IMR-90 (cell line): ENCODE measurements around the gene KXD1. TPM values are rescaled to one million over a fixed set of nuclear protein-coding genes. Genes with fewer than 3 reads are reported as not detected.

Experiments used
- ATAC-seq: fragments of 200-7000 bp; cut with Tn5 transposase; 2 replicates; pipeline ENCODE4 v1.9.1; 2020; ENCODE audit warnings: low read depth, mild to moderate bottlenecking, moderate library complexity
- BruUV-seq: library from RNA; stranded (reverse); fragments of 400-500 nt; replicated peaks from 2 replicates; lab custom pipeline; 2021; lab: Mats Ljungman, UMichigan
- CTCF ChIA-PET: fragments of 300-600 bp; formaldehyde crosslinking; extraction: SDS; loops from one replicate; lab custom pipeline; 2021; ENCODE audit warnings: antibody characterized with exemption; lab: Yijun Ruan, JAX
- POLR2A ChIA-PET: fragments of 300-600 bp; sonication (Branson Sonifier 250); formaldehyde crosslinking; loops from one replicate; lab custom pipeline; 2022; ENCODE audit warnings: antibody characterized with exemption; ENCODE audit not compliant: unreplicated experiment; lab: Charles Lee
- DNase-seq: peaks from one replicate; pipeline ENCODE4 v3.0.0; 2013
- H2AFZ ChIP-seq: replicated peaks from 2 replicates; pipeline ENCODE3; 2013; ENCODE audit warnings: low read length, mild to moderate bottlenecking; ENCODE audit not compliant: poor library complexity
- H2AK5ac ChIP-seq: 2 replicates; pipeline ENCODE4 v1.6.1; 2013; ENCODE audit warnings: low read depth, low read length, inconsistent platforms
- H2AK9ac ChIP-seq: replicated peaks from 2 replicates; pipeline ENCODE3; 2013; ENCODE audit warnings: mild to moderate bottlenecking, low read depth, low read length, moderate library complexity; ENCODE audit not compliant: poor library complexity
- H2BK120ac ChIP-seq: 2 replicates; pipeline ENCODE4 v1.6.1; 2013; ENCODE audit warnings: low read depth, low read length, inconsistent platforms
- H2BK15ac ChIP-seq: 3 replicates; pipeline ENCODE4 v1.6.1; 2013; ENCODE audit warnings: low read depth, low read length, inconsistent platforms
- H2BK20ac ChIP-seq: 2 replicates; pipeline ENCODE4 v1.6.1; 2013; ENCODE audit warnings: low read depth, mild to moderate bottlenecking, inconsistent platforms, low read length, moderate library complexity
- H2BK5ac ChIP-seq: 2 replicates; pipeline ENCODE4 v1.6.1; 2013; ENCODE audit warnings: mild to moderate bottlenecking, low read depth, low read length, inconsistent platforms; ENCODE audit not compliant: poor library complexity, severe bottlenecking
- H3K14ac ChIP-seq: replicated peaks from 2 replicates; pipeline ENCODE4 v1.6.1; 2013; ENCODE audit warnings: low read depth, low read length, inconsistent platforms
- H3K18ac ChIP-seq: 2 replicates; pipeline ENCODE4 v1.6.1; 2013; ENCODE audit warnings: low read depth, low read length, control low read depth
- H3K23ac ChIP-seq: 2 replicates; pipeline ENCODE4 v1.6.1; 2013; ENCODE audit warnings: low read depth, low read length, inconsistent platforms
- H3K27ac ChIP-seq: 2 replicates; pipeline ENCODE4 v1.5.1; 2013; ENCODE audit warnings: mild to moderate bottlenecking, control low read depth, low read length; ENCODE audit not compliant: insufficient read depth
- H3K27me3 ChIP-seq: 2 replicates; pipeline ENCODE4 v1.6.1; 2013; ENCODE audit warnings: low read length; ENCODE audit not compliant: control insufficient read depth, insufficient read depth
- H3K36me3 ChIP-seq: 2 replicates; pipeline ENCODE4 v1.6.1; 2013; ENCODE audit warnings: low read length, mixed read lengths; ENCODE audit not compliant: control insufficient read depth, insufficient read depth
- H3K4ac ChIP-seq: 2 replicates; pipeline ENCODE4 v1.6.1; 2013; ENCODE audit warnings: low read depth, low read length, inconsistent platforms
- H3K4me1 ChIP-seq: 2 replicates; pipeline ENCODE4 v1.6.1; 2013; ENCODE audit warnings: low read length, mixed read lengths; ENCODE audit not compliant: control insufficient read depth, insufficient read depth
- H3K4me2 ChIP-seq: 2 replicates; pipeline ENCODE4 v1.6.1; 2013; ENCODE audit warnings: low read depth, mild to moderate bottlenecking, control low read depth, low read length, moderate library complexity
- H3K4me3 ChIP-seq: 2 replicates; pipeline ENCODE4 v1.5.1; 2013; ENCODE audit warnings: low read depth, mild to moderate bottlenecking, control low read depth, low read length, moderate library complexity; ENCODE audit not compliant: insufficient read depth
- H3K56ac ChIP-seq: 2 replicates; pipeline ENCODE4 v1.6.1; 2013; ENCODE audit warnings: low read length, inconsistent platforms; ENCODE audit not compliant: insufficient read depth; ENCODE audit errors: extremely low read depth
- H3K79me1 ChIP-seq, 2 experiments: 2 replicates each; pipeline ENCODE4 v1.6.1; 2013; ENCODE audit warnings: low read length in 2 of 2, inconsistent platforms in 1 of 2, low read depth in 1 of 2
- H3K9ac ChIP-seq: 2 replicates; pipeline ENCODE4 v1.6.1; 2013; ENCODE audit warnings: low read depth, low read length, control low read depth
- H3K9me1 ChIP-seq: 2 replicates; pipeline ENCODE4 v1.6.1; 2013; ENCODE audit warnings: low read length, inconsistent platforms; ENCODE audit not compliant: insufficient read depth
- H3K9me3 ChIP-seq: 2 replicates; pipeline ENCODE4 v1.6.1; 2013; ENCODE audit warnings: low read length; ENCODE audit not compliant: control insufficient read depth, insufficient read depth
- H4K20me1 ChIP-seq: 2 replicates; pipeline ENCODE4 v1.6.1; 2013; ENCODE audit warnings: low read length, inconsistent platforms; ENCODE audit not compliant: insufficient read depth
- H4K5ac ChIP-seq: 2 replicates; pipeline ENCODE4 v1.6.1; 2013; ENCODE audit warnings: mild to moderate bottlenecking, low read depth, low read length, control low read depth
- H4K8ac ChIP-seq, 2 experiments: 2 replicates each; pipeline ENCODE4 v1.6.1; 2013; ENCODE audit warnings: low read depth in 2 of 2, low read length in 2 of 2, control low read depth in 1 of 2, inconsistent platforms in 1 of 2
- H4K91ac ChIP-seq: 2 replicates; pipeline ENCODE4 v1.6.1; 2013; ENCODE audit warnings: low read depth, low read length, inconsistent platforms; ENCODE audit not compliant: insufficient read depth
- BHLHE40 ChIP-seq: fragments of 150-350 bp; IDR thresholded peaks from 2 replicates; pipeline ENCODE4 v1.6.1; 2016; ENCODE audit warnings: mild to moderate bottlenecking, low read depth, low read length
- CEBPB ChIP-seq: IDR thresholded peaks from 2 replicates; pipeline ENCODE4 v1.6.1; 2012; ENCODE audit warnings: low read depth, low read length, improper control_type of control experiment
- MAFK ChIP-seq: IDR thresholded peaks from 2 replicates; pipeline ENCODE4 v1.6.1; 2012; ENCODE audit warnings: low read depth, low read length, improper control_type of control experiment
- NFE2L2 ChIP-seq: fragments of 150-350 bp; IDR thresholded peaks from 2 replicates; pipeline ENCODE4 v1.6.1; 2016; ENCODE audit warnings: low read depth, mild to moderate bottlenecking, low read length
- RAD21 ChIP-seq: IDR thresholded peaks from 2 replicates; pipeline ENCODE4 v1.6.1; 2012; ENCODE audit warnings: low read length, improper control_type of control experiment
- RCOR1 ChIP-seq: IDR thresholded peaks from 2 replicates; pipeline ENCODE4 v1.6.1; 2012; ENCODE audit warnings: mild to moderate bottlenecking, low read length, improper control_type of control experiment; ENCODE audit not compliant: insufficient replicate concordance
- WGBS, 2 experiments: methylation state at CpG; one replicate each; pipeline versions ENCODE4 v1.1.5 to v1.1.7; 2013; ENCODE audit warnings: missing lambda C conversion rate in 2 of 2; ENCODE audit not compliant: insufficient read length in 1 of 2; ENCODE audit errors: extremely low coverage in 2 of 2; 5-methylcytosine and 5-hydroxymethylcytosine counted together
- dilution Hi-C: fragments of 300-500 bp; cut with HindIII; formaldehyde crosslinking; loops from one replicate; pipeline ENCODE4 v1.14.3; 2018; ENCODE audit warnings: low sequenced_read_pairs; ENCODE audit not compliant: unreplicated experiment
- in situ Hi-C: fragments of 300-500 bp; cut with MboI; formaldehyde crosslinking; loops from 3 replicates; pipeline ENCODE4 v1.14.3; 2019; ENCODE audit warnings: low sequenced_read_pairs, inconsistent platforms, mixed read lengths
- intact Hi-C: fragments of 100-400 bp; cut with micrococcal nuclease; formaldehyde crosslinking; loops from 2 replicates; pipeline ENCODE4 v1.10.0; 2022
- polyA plus RNA-seq, 3 experiments: library from polyadenylated mRNA; depleted of rRNA; stranded (reverse); fragments of >200 nt; gene quantifications; 2 replicates each; pipeline ENCODE4 v1.2.3, GENCODE V29; 2012; ENCODE audit warnings: low replicate concordance in 1 of 3
- total RNA-seq: library from RNA; depleted of rRNA; stranded (reverse); fragments of >200 nt; gene quantifications from 2 replicates; pipeline ENCODE4 v1.2.3, GENCODE V29; 2012
- TF ChIP-seq, protein P1 (sequence below): fragments of 150-350 bp; IDR thresholded peaks from 2 replicates; pipeline ENCODE4 v1.6.1; 2017; ENCODE audit warnings: mild to moderate bottlenecking, antibody characterized with exemption, low read length, low read depth

KXD1 gene
- total and polyA plus RNA-seq, 2 of the 4 experiments (the other 2 are of a cell fraction): 66.7 to 196 TPM

DNA sequence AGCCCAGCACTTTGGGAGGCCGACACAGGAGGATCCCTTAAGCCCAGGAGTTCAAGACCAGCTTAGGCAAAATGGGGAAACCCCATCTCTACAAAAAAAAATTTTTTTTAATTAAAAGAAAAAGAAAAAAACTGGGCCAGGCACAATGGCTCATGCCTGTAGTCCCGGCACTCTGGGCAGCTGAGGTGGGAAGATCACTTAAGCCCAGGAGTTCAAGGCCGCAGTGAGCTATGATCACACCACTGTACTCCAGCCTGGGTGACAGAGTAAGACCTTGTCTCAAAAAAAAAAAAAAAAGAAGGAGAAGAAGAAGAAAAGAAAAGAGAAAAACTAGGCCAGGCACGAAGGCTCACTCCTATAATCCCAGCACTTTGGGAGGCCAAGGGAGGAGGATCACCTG, 40.1 kb upstream of the KXD1 start:
- Histone ChIP-seq H3K23ac (no peak overlapping the region), H2BK15ac (no peak overlapping the region), H3K9me3 (no peaks in the 10 kb centered on the region), H2BK20ac (no peak overlapping the region), H3K27me3 (no peaks in the 10 kb centered on the region), H2BK120ac (no peak overlapping the region), H3K56ac (no peak overlapping the region), H3K4ac (no peak overlapping the region), H3K27ac (no peak overlapping the region), H3K9me1 (peaks cover 41% of the 10 kb centered on the region), H3K14ac (no peak overlapping the region), H3K4me3 (no peak overlapping the region), H2BK5ac (no peak overlapping the region), H2AK5ac (no peak overlapping the region), H4K91ac (no peak overlapping the region), H3K4me1 (peaks cover 19% of the 10 kb centered on the region), H3K4me2 (no peak overlapping the region), H2AK9ac (no peak overlapping the region), H3K36me3 (no peaks in the 10 kb centered on the region), H3K79me1 (peaks cover 7 to 75% of the 10 kb centered on the region in 2 experiments; a peak in 3 of 4 replicates), H4K8ac (no peak overlapping the region), H2AFZ (no peak overlapping the region), H3K9ac (no peak overlapping the region), H3K18ac (no peak overlapping the region), H4K20me1 (peaks cover 80% of the 10 kb centered on the region), H4K5ac (no peak overlapping the region)
- TF ChIP-seq CEBPB: no peak
- no peak for TF ChIP-seq BHLHE40
- no peak for TF ChIP-seq MAFK
- TF ChIP-seq RAD21: no peak
- TF ChIP-seq RCOR1: no peak
- TF ChIP-seq, protein P1, sequence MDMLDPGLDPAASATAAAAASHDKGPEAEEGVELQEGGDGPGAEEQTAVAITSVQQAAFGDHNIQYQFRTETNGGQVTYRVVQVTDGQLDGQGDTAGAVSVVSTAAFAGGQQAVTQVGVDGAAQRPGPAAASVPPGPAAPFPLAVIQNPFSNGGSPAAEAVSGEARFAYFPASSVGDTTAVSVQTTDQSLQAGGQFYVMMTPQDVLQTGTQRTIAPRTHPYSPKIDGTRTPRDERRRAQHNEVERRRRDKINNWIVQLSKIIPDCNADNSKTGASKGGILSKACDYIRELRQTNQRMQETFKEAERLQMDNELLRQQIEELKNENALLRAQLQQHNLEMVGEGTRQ: no peak
- no peak for TF ChIP-seq NFE2L2
- ChIA-PET CTCF (interaction anchor here (0.6 kb wide), 1 partner anchor 278 kb away, joined by 3 read pairs; no protein-coding TSS in a partner anchor), POLR2A (no interaction called here)
- in situ Hi-C loops (no loop called here), dilution Hi-C loops (no loop called here), intact Hi-C loops (no loop called here)
- ATAC-seq: no peak
- WGBS, 2 experiments: no CpG with 5 or more reads among the region's 4 CpGs
- BruUV-seq: no TSS peak
- no peak for DNase-seq
